H9 (cell line): ENCODE measurements around the gene ACTL9. TPM values are rescaled to one million over a fixed set of nuclear protein-coding genes. Genes with fewer than 3 reads are reported as not detected.

Experiments
- DNase-seq: peaks from one replicate; pipeline ENCODE4 v3.0.0-alpha.2; 2017
- H2AFZ ChIP-seq: one replicate; pipeline ENCODE4 v1.6.1; 2013; ENCODE audit warnings: mild to moderate bottlenecking, low read length, control low read depth, moderate library complexity
- H2AK5ac ChIP-seq: 2 replicates; pipeline ENCODE4 v1.6.1; 2013; ENCODE audit warnings: low read length, control low read depth, mixed read lengths; ENCODE audit not compliant: insufficient read length
- H2BK120ac ChIP-seq: one replicate; pipeline ENCODE4 v1.6.1; 2013; ENCODE audit warnings: low read depth, mild to moderate bottlenecking, low read length, control low read depth, inconsistent platforms; ENCODE audit not compliant: poor library complexity, severe bottlenecking
- H2BK12ac ChIP-seq: 2 replicates; pipeline ENCODE4 v1.6.1; 2013; ENCODE audit warnings: low read length, control low read depth, mixed read lengths, low read depth; ENCODE audit not compliant: insufficient read length
- H2BK15ac ChIP-seq: 2 replicates; pipeline ENCODE4 v1.6.1; 2013; ENCODE audit warnings: low read depth, low read length, control low read depth
- H2BK20ac ChIP-seq: one replicate; pipeline ENCODE4 v1.6.1; 2013; ENCODE audit warnings: low read depth, mild to moderate bottlenecking, low read length, control low read depth, inconsistent platforms; ENCODE audit not compliant: poor library complexity, severe bottlenecking
- H2BK5ac ChIP-seq: 2 replicates; pipeline ENCODE4 v1.6.1; 2013; ENCODE audit warnings: low read length, control low read depth, mixed read lengths; ENCODE audit not compliant: insufficient read length
- H3K14ac ChIP-seq: 2 replicates; pipeline ENCODE4 v1.6.1; 2013; ENCODE audit warnings: low read length, control low read depth; ENCODE audit not compliant: insufficient read depth
- H3K18ac ChIP-seq: 2 replicates; pipeline ENCODE4 v1.6.1; 2013; ENCODE audit warnings: low read depth, mild to moderate bottlenecking, mixed read lengths, low read length, control low read depth; ENCODE audit not compliant: insufficient read length
- H3K23ac ChIP-seq: 2 replicates; pipeline ENCODE4 v1.6.1; 2013; ENCODE audit warnings: low read length, control low read depth, mixed read lengths, low read depth; ENCODE audit not compliant: insufficient read length
- H3K23me2 ChIP-seq: 2 replicates; pipeline ENCODE4 v1.6.1; 2013; ENCODE audit warnings: low read depth, mild to moderate bottlenecking, mixed read lengths, low read length, control low read depth; ENCODE audit not compliant: insufficient read length, poor library complexity, severe bottlenecking
- H3K27ac ChIP-seq: 2 replicates; pipeline ENCODE4 v1.5.1; 2013; ENCODE audit warnings: low read length, control low read depth, mixed read lengths, low read depth; ENCODE audit not compliant: insufficient read length
- H3K27me3 ChIP-seq: 2 replicates; pipeline ENCODE4 v1.6.1; 2013; ENCODE audit warnings: low read length, control low read depth, inconsistent platforms; ENCODE audit not compliant: insufficient read depth
- H3K4ac ChIP-seq: 2 replicates; pipeline ENCODE4 v1.6.1; 2013; ENCODE audit warnings: low read depth, mild to moderate bottlenecking, control low read depth, inconsistent platforms, low read length, moderate library complexity
- H3K4me1 ChIP-seq: 2 replicates; pipeline ENCODE4 v1.6.1; 2013; ENCODE audit warnings: low read length, control low read depth, inconsistent platforms; ENCODE audit not compliant: insufficient read depth
- H3K4me2 ChIP-seq: 2 replicates; pipeline ENCODE4 v1.6.1; 2013; ENCODE audit warnings: low read length, control low read depth, mixed read lengths; ENCODE audit not compliant: insufficient read length, insufficient read depth
- H3K56ac ChIP-seq: 2 replicates; pipeline ENCODE4 v1.6.1; 2013; ENCODE audit warnings: low read depth, mild to moderate bottlenecking, mixed read lengths, low read length, control low read depth; ENCODE audit not compliant: insufficient read length
- H3K79me1 ChIP-seq: 2 replicates; pipeline ENCODE4 v1.6.1; 2013; ENCODE audit warnings: low read depth, mild to moderate bottlenecking, moderate library complexity, low read length, control low read depth, inconsistent platforms; ENCODE audit not compliant: insufficient read depth, poor library complexity, severe bottlenecking
- H3K79me2 ChIP-seq: 2 replicates; pipeline ENCODE4 v1.6.1; 2013; ENCODE audit warnings: low read length, control low read depth, inconsistent platforms; ENCODE audit not compliant: insufficient read depth
- H3K9ac ChIP-seq: 2 replicates; pipeline ENCODE4 v1.6.1; 2013; ENCODE audit warnings: low read length, control low read depth, mixed read lengths; ENCODE audit not compliant: insufficient read length; ENCODE audit errors: extremely low read depth
- H3K9me3 ChIP-seq: one replicate; pipeline ENCODE4 v1.6.1; 2013; ENCODE audit warnings: low read depth, low read length, inconsistent platforms; ENCODE audit not compliant: control insufficient read depth
- H3T11ph ChIP-seq: one replicate; pipeline ENCODE4 v1.6.1; 2013; ENCODE audit warnings: mild to moderate bottlenecking, low read length, control low read depth, inconsistent platforms
- H4K20me1 ChIP-seq: one replicate; pipeline ENCODE4 v1.6.1; 2013; ENCODE audit not compliant: control insufficient read depth, insufficient read length, insufficient read depth
- H4K5ac ChIP-seq: 2 replicates; pipeline ENCODE4 v1.6.1; 2013; ENCODE audit warnings: low read depth, mild to moderate bottlenecking, mixed read lengths, low read length, control low read depth; ENCODE audit not compliant: insufficient read length
- H4K8ac ChIP-seq: replicated peaks from 2 replicates; pipeline ENCODE4 v1.6.1; 2013; ENCODE audit warnings: low read length, control low read depth, mixed read lengths, low read depth; ENCODE audit not compliant: insufficient read length
- H4K91ac ChIP-seq: 2 replicates; pipeline ENCODE4 v1.6.1; 2013; ENCODE audit warnings: low read depth, mild to moderate bottlenecking, moderate library complexity, mixed read lengths, low read length, control low read depth; ENCODE audit not compliant: insufficient read length
- H3K27ac Mint-ChIP-seq, 3 experiments: 2 replicates in 2 of 3; 3 replicates in 1 of 3; pipeline ENCODE4 v1.8.0; 2020 to 2021; ENCODE audit warnings: mixed read lengths in 3 of 3, mild to moderate bottlenecking in 1 of 3, moderate library complexity in 1 of 3
- H3K27me3 Mint-ChIP-seq: 2 replicates; pipeline ENCODE4 v1.8.0; 2021; ENCODE audit warnings: low read depth, mild to moderate bottlenecking, moderate library complexity, mixed read lengths
- H3K36me3 Mint-ChIP-seq, 3 experiments: 2 replicates in 2 of 3; 3 replicates in 1 of 3; pipeline ENCODE4 v1.8.0; 2020 to 2021; ENCODE audit warnings: low read depth in 3 of 3, mixed read lengths in 3 of 3; ENCODE audit not compliant: insufficient read depth in 1 of 3
- H3K4me1 Mint-ChIP-seq, 2 experiments: 2 replicates each; pipeline ENCODE4 v1.8.0; 2020; ENCODE audit warnings: mixed read lengths in 2 of 2
- H3K4me3 Mint-ChIP-seq, 2 experiments: 2 replicates in 1 of 2; 3 replicates in 1 of 2; pipeline ENCODE4 v1.8.0; 2020 to 2021; ENCODE audit warnings: mild to moderate bottlenecking in 2 of 2, mixed read lengths in 2 of 2, moderate library complexity in 1 of 2
- H3K9me3 Mint-ChIP-seq, 2 experiments: 2 replicates in 1 of 2; 3 replicates in 1 of 2; pipeline ENCODE4 v1.8.0; 2020; ENCODE audit warnings: mild to moderate bottlenecking in 2 of 2, mixed read lengths in 2 of 2, moderate library complexity in 1 of 2
- CTCF ChIP-seq: fragments of 200-600 bp; sonication (generic); conservative IDR thresholded peaks from 3 replicates; pipeline ENCODE4 v1.8.0; 2021; ENCODE audit warnings: antibody characterized with exemption, mild to moderate bottlenecking
- WGBS: extraction: QIAGEN DNeasy Blood & Tissue Kit; methylation state at CpG from one replicate; pipeline ENCODE4 v1.1.7; 2013; ENCODE audit warnings: missing lambda C conversion rate, low lambda C conversion rate, mixed read lengths; ENCODE audit not compliant: insufficient read length; ENCODE audit errors: extremely low coverage; 5-methylcytosine and 5-hydroxymethylcytosine counted together
- total RNA-seq: library from RNA; stranded (reverse); gene quantifications from 2 replicates; pipeline ENCODE4 v1.2.1, GENCODE V29; 2021

Gene ACTL9
- total RNA-seq, 1 experiment from 2014 or later, result not detected

DNA sequence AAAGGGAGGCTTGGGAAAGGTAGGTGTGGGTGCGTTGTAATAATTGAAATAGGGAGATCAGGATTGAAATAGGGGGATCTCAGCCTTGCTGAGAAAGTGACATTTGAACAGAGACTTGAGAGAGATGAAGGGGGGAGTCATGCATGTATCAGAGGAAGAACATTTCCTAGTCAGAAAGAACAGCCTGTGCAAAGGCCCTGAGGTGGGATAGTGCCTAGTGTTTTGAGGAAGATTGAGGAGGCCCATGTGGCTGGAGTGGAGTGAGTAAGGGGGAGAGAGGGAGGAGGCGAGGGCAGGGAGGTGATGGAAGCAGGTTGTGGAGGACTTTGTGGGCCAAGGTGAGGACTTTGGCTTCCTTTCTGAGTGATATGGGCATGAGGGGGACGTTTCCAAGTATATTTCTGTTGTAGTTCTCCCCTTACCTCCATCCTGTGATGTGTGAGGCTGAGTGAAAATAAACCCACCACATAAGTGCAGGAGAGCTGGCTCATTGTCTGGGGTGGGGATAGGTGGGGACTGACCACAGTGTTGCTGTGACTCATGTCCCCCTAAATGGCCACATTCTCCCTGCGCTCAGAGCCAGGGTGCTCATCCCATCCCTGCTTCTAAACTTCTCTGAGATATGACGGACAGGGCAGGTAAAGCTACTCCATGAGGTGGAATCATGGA is 17.8 kb downstream of the ACTL9 start:
- H4K91ac ChIP-seq, result no peak overlapping the region
- H2BK5ac ChIP-seq, result no peak overlapping the region
- H3K9ac ChIP-seq, result no peak overlapping the region
- H2BK12ac ChIP-seq, result no peak overlapping the region
- no peak overlapping the region; the same call in 1 of the 2 replicates for H2BK15ac ChIP-seq
- H3K14ac ChIP-seq, result no peak overlapping the region; the same call in 1 of the 2 replicates
- no peak for DNase-seq
- no peak for TF ChIP-seq CTCF
- H2BK120ac ChIP-seq, result no peak overlapping the region
- no peak overlapping the region for H4K8ac ChIP-seq
- Mint-ChIP-seq H3K4me3 (no peak overlapping the region), H3K9me3 (peaks cover 14 to 55% of the 10 kb centered on the region in 2 experiments), H3K36me3 (peaks cover 3 to 6% (median 5%) of the 10 kb centered on the region in 3 experiments; a peak in 4 of 7 replicates), H3K27ac (no peak overlapping the region), H3K27me3 (peaks cover 9% of the 10 kb centered on the region), H3K4me1 (no peaks in the 10 kb centered on the region)
- no peaks in the 10 kb centered on the region for H4K20me1 ChIP-seq
- no peaks in the 10 kb centered on the region for H3K4me1 ChIP-seq
- no peak overlapping the region for H3K56ac ChIP-seq
- H3T11ph ChIP-seq, result no peak overlapping the region
- no peaks in the 10 kb centered on the region for H3K23me2 ChIP-seq
- no peak overlapping the region for H2AFZ ChIP-seq
- no peak overlapping the region for H2BK20ac ChIP-seq
- H3K79me2 ChIP-seq, result no peaks in the 10 kb centered on the region
- H3K23ac ChIP-seq, result no peak overlapping the region
- H3K27ac ChIP-seq, result no peak overlapping the region
- no peak overlapping the region for H3K4me2 ChIP-seq
- no peak overlapping the region for H4K5ac ChIP-seq
- H3K9me3 ChIP-seq, result no peaks in the 10 kb centered on the region
- H3K79me1 ChIP-seq, result no peaks in the 10 kb centered on the region
- H3K18ac ChIP-seq, result no peak overlapping the region
- H3K4ac ChIP-seq, result no peak overlapping the region
- H3K27me3 ChIP-seq, result no peaks in the 10 kb centered on the region
- no peak overlapping the region for H2AK5ac ChIP-seq
- 100% methylated on average over 1 of the region's 5 CpGs for WGBS
